Neural cell (in vitro differentiated cells): Measurements from ENCODE around the gene CEP89.

Experiments
- CTCF ChIP-seq: fragments of 450-650 bp; IDR thresholded peaks from 2 replicates; pipeline ENCODE4 v1.5.1; 2014; ENCODE audit warnings: antibody characterized with exemption, mild to moderate bottlenecking, moderate library complexity; ENCODE audit not compliant: poor library complexity, severe bottlenecking
- EP300 ChIP-seq: fragments of 450-650 bp; conservative IDR thresholded peaks from 2 replicates; pipeline ENCODE4 v1.6.1; 2014; ENCODE audit warnings: antibody characterized with exemption, mild to moderate bottlenecking, moderate library complexity; ENCODE audit not compliant: poor library complexity, severe bottlenecking
- EZH2 ChIP-seq: fragments of 200-600, 300-800 bp; shearing (Covaris generic), sonication (generic); IDR thresholded peaks from 2 replicates; pipeline ENCODE4 v1.6.1; 2014; ENCODE audit warnings: antibody characterized with exemption, low read length, borderline replicate concordance, mild to moderate bottlenecking; ENCODE audit not compliant: insufficient read depth, poor library complexity, severe bottlenecking
- MXI1 ChIP-seq: fragments of 450-650 bp; conservative IDR thresholded peaks from 2 replicates; pipeline ENCODE4 v1.6.1; 2014; ENCODE audit warnings: antibody characterized with exemption, mild to moderate bottlenecking; ENCODE audit not compliant: poor library complexity, severe bottlenecking
- POLR2AphosphoS5 ChIP-seq: IDR thresholded peaks from 2 replicates; pipeline ENCODE4 v1.6.1; 2012
- RAD21 ChIP-seq: fragments of 450-650 bp; conservative IDR thresholded peaks from 2 replicates; pipeline ENCODE4 v1.6.1; 2014; ENCODE audit warnings: antibody characterized with exemption, mild to moderate bottlenecking, moderate library complexity
- SMC3 ChIP-seq: fragments of 450-650 bp; conservative IDR thresholded peaks from 2 replicates; pipeline ENCODE4 v1.6.1; 2014; ENCODE audit warnings: antibody characterized with exemption, mild to moderate bottlenecking, moderate library complexity; ENCODE audit not compliant: poor library complexity
- TF ChIP-seq, protein P1 (sequence below): IDR thresholded peaks from 2 replicates; pipeline ENCODE4 v1.6.1; 2012; ENCODE audit warnings: borderline replicate concordance

DNA sequence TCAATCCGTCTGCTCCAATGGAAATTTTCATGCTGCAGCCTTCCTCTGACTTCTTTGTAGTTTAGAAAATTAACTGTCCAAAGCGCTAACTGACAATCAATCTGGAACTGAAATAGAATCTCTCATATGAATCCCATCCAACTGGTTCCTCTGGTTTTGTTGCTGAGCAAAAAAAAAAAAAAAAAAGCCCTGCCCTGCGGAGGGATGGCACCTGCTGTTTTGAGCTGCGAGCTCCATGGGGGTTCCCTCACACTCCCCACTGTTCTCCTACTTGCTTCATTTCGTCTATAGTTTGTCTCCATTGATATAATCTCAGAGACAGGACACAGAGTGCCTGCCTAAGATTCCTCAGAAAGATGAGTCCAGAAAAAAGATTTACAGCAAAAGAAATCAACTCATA, 33.7 kb upstream of the CEP89 start:
- no peak for TF ChIP-seq CTCF
- TF ChIP-seq EZH2 = no peak
- TF ChIP-seq, protein P1, sequence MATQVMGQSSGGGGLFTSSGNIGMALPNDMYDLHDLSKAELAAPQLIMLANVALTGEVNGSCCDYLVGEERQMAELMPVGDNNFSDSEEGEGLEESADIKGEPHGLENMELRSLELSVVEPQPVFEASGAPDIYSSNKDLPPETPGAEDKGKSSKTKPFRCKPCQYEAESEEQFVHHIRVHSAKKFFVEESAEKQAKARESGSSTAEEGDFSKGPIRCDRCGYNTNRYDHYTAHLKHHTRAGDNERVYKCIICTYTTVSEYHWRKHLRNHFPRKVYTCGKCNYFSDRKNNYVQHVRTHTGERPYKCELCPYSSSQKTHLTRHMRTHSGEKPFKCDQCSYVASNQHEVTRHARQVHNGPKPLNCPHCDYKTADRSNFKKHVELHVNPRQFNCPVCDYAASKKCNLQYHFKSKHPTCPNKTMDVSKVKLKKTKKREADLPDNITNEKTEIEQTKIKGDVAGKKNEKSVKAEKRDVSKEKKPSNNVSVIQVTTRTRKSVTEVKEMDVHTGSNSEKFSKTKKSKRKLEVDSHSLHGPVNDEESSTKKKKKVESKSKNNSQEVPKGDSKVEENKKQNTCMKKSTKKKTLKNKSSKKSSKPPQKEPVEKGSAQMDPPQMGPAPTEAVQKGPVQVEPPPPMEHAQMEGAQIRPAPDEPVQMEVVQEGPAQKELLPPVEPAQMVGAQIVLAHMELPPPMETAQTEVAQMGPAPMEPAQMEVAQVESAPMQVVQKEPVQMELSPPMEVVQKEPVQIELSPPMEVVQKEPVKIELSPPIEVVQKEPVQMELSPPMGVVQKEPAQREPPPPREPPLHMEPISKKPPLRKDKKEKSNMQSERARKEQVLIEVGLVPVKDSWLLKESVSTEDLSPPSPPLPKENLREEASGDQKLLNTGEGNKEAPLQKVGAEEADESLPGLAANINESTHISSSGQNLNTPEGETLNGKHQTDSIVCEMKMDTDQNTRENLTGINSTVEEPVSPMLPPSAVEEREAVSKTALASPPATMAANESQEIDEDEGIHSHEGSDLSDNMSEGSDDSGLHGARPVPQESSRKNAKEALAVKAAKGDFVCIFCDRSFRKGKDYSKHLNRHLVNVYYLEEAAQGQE = no peak
- no peak for TF ChIP-seq EP300
- no peak for TF ChIP-seq MXI1
- no peak for TF ChIP-seq RAD21
- TF ChIP-seq POLR2AphosphoS5 = no peak
- TF ChIP-seq SMC3 = no peak
